Stomach (tissue), 4 donors: ENCODE results near the gene CALN1.

Source experiments
- CTCF ChIP-seq, 7 experiments: fragments of 450-650 bp in 4 of 7; fragments of 200-600 bp in 3 of 7; sonication (generic) in 3 of 7; IDR thresholded peaks; one replicate each; pipeline ENCODE4 v1.5.1; 2016 to 2019; ENCODE audit warnings: antibody characterized with exemption in 7 of 7, control low read depth in 2 of 7, mild to moderate bottlenecking in 1 of 7
- EP300 ChIP-seq: sonication (generic); formaldehyde crosslinking; IDR thresholded peaks from one replicate; pipeline ENCODE4 v1.6.1; 2017; ENCODE audit warnings: antibody characterized with exemption
- POLR2AphosphoS5 ChIP-seq, 3 donors: sonication (generic); formaldehyde crosslinking; IDR thresholded peaks; one replicate each; pipeline ENCODE4 v1.6.1; 2016; ENCODE audit warnings: antibody characterized with exemption in 3 of 3

GRCh38 chr7:71904484-71904883 is 507.7 kb downstream of the CALN1 start:
- TF ChIP-seq CTCF (IDR thresholded peaks at IDR 0.05) (no peak), EP300 (no peak), POLR2AphosphoS5 (IDR thresholded peaks at IDR 0.05) (no peak)
